DMS153 (cell line): ENCODE measurements around the gene PRSS21.
A peak's percentile ranks its signal among the peaks of the same experiment; 100 is the strongest.

ENCODE experiments used
- DNase-seq: peaks from one replicate; lab custom pipeline; 2025; lab: John Stamatoyannopoulos, UW

Gene PRSS21

DNA sequence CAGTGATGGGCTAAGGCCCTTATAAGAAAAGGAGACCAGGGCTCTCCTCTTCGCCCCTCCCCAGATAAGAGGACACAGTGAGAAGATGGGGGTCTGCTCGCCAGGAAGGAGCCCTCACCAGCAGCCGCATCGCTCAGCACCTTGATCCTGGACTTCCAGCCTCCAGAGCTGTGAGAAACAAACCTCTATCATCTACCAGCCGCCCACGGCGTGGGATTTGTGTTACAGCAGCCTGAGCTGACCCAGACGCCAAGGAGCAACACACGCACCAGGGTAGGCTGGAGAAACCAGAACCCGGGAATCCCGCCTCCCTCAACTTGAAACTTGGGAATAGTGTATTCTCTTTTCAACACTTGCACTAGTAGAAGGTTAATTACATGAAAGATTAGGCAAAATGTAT, 8.9 kb downstream of the PRSS21 start:
- DNase-seq = no peak

DNA sequence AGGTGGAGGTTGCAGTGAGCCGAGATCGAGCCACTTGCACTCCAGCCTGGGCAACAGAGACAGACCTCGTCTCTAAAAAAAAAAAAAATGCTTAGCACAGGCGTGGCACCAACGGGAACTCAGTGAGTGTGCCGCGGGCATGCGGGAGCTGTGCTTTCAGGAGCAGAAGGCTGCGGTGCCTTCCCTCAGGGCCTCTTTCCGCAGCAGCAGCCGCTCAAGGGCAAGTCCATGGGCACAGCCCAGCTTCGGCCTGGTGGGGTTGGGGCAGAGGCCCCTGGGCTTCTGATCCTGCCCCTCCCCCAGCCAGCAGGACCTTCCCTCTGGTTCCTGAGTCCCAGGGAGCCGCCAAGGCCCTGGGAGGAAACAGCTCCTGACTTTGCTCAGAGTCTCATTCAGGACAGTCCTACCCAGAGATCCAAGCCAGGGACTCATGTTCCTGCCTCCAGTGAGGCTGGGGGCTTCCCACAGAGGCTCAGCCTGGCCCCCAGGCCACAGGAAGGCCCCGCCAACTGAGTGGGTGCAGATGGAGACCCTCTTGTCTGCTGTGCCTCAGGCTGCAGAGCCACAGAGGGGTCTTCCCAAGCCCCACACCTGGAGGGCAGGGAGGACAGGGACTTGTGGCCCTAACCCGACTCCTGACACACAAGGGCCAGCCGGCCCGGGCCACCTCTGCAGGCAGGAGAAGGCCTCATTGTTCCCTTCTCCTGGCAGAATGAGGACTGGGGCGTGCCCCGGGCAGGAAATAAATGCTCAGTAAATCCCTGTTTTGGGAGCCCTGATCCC, 9.7 kb downstream of the PRSS21 start:
- no peak for DNase-seq

DNA sequence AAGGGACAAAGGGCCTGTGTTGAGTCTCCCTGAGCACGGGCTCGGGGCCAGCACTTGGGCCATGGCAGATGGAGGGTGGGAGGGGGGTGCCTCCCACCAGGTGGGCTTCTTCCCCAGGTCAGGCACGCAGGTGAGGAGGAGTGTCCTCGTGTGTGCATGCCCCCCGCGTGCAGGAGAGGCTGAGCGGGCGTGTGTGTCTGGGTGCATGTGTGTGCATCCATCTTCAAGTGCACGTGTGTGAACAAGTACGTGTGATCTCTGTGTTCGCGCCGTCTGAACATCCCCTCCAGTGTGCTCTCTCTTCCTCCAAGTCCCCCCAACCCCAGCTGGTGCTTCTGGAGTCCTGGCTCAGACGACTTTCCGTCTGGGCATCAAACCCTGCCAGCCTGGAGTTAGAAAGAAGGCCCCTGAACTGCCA, 10.3 kb downstream of the PRSS21 start:
- DNase-seq = no peak

DNA sequence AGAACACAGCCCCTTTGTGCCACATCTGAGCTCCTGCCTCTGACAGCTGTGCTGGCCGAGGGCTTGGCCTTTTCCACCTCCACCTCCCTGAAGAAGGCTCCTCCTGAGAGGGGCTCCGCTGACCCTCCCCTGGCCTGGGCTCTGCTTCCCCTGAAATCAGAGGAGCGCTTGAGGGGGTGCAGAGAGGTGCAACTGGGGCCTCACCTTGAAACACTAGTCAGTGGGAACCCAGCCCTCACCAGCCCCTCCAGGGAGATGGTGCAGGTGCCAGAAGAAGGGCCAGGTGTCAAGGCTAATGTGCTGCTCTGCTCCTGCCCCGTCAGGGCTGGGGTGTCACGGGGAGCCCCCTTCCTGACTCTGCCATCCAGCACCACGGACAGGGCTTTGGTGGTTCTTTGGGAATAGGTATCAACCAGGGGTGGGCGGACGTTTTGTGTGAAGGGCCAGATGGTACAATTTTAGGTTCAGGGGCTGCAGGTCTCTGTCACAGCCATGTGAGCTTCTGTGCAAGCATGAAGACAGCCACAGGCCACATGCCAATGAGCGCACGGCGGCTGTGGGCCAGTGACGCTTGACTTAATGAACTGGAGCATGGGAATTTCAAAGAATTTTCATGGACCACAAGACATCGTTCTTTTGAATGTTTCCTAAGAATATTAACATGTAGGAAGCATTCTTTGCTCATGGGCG, 10.9 kb downstream of the PRSS21 start:
- DNase-seq = no peak

DNA sequence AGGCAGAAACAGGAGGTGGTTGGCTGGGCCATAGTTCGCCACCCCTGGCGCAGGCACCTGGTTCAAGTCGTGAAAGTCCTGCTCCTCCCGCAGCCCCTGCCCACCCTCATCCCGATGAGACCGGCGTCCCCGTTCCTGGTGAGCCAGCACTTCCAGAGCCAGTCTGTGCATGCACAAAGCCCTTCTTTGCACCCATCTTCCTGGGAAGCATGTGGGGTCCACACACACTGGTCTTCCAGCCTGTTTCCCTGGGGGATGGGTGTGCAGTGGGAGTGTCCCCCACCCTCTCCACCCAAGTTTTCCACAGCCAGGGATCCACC, 11.4 kb downstream of the PRSS21 start:
- DNase-seq = no peak

DNA sequence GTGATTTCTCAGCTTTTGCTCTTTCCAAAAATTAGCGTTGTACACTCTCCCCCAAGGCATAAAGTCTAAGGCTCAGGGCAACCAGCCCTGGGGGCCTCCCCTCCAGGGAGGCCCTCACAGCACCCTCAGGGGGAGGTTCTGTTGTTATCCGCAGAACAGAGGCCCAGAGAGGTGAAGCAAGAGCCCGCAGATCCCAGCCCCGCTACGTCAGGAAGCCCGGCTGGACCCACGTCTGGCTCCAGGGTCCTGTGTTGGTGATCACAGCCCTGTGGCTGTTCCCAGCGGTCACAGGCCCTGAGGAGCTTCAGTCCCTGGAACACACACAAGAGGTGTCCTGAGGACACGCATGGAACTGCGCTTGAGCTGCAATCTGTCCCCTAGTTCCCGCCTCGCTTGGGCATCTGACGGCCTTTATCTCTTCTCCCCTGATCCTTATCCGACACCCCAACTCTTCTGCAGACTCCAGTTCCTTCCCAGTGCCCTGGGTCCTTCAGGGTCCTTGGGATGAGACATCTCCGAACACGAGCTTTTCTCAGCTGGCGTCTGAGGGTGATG, 11.9 kb downstream of the PRSS21 start:
- no peak for DNase-seq

DNA sequence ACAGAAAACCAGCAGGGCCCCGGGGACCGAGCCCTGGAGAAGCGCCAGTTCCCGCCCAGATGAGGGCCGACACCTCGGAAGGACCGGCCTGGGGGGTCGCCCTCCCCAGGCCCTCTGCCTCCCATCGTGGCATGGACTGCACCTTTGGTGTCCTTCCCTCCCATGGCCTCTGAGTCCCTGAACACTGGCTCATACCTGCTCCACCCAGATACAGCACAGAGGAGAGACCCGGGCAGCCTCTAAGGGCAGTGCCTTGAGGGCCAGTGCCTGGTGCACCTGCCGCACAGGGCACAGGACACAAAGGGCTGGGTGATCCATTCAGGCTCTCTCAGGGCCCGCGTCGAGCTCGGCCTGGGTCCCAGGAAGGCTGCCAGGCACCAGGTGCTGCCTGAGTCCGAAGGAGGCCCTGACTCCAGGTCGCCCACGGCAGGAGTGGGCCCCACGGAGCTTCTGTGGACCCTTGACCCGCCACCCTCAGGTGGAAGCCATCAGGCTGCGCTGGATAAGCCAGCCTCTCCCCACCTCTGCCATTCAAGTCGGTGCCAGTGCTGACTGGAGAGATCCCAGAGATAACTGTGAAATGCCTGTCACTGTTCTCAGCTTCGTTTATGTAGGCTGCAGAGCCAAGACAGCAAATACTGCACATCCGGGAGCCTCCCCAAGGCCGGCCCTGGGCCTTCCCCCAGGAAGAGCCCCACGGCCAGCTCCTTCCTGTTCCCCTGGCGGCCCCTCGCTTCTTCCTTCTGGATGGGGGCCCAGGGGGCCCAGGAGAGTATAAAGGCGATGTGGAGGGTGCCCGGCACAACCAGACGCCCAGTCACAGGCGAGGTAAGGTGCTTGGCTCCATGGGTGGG, 12.7 kb downstream of the PRSS21 start, which contains the start of gene ZG16B:
Gene ZG16B (plus strand): TSS at position 803 of the 854 bp plus-strand sequence. CDS start 139 bp downstream, outside the sequence.
- no peak for DNase-seq

DNA sequence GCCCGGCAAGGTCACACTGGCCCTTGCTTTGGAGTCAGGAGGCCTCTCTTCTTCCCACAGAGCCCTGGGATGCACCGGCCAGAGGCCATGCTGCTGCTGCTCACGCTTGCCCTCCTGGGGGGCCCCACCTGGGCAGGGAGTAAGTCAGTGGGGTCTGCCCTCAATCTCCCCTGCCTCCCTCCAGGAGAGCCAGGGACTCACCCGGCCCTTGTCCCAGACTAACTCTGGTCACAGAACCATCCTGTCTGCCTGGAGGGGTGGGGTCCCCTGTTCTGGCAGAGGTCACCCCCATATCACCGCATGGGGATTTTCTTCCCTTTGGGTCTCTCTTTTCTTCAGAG, 13.3 kb downstream of the PRSS21 start:
- DNase-seq = no peak

DNA sequence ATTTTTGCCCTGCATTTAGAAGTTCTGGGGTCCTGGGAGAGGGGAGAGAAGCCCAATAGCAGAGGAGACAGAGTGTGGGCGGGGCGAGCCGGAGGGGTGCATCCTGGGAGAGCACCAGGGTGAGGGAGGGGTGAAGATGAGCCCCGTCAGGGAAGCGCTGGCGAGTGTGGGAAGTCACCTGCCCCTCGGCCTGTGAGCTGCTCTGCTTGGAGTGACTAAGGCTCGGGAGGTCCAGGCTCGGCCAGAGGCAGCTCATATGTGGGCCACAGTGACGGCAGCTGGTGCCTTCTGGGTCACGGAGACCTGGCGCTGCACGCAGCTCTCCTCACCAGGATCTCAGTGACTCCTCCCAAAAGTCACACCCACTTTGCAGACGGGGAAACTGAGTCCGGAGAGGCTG, 14.2 kb downstream of the PRSS21 start:
- DNase-seq = no peak

DNA sequence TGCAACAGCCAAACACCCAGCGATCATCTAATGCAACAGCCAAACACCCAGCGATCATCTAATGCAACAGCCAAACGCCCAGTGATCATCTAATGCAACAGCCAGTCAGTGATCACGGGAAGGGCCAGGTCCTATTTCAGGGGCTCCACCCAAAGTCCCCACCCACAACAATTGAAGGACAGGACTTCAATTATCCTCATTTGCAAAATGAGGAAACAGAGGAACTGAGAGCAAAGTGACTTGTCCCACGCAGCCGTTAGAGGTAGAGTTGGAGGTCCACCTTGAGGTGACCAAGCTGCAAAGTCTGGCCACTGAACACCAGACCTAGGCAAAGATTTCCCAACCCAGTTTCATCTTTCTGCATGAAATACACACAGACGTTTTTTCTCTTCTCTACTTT, 16.7 kb downstream of the PRSS21 start:
- no peak for DNase-seq

DNA sequence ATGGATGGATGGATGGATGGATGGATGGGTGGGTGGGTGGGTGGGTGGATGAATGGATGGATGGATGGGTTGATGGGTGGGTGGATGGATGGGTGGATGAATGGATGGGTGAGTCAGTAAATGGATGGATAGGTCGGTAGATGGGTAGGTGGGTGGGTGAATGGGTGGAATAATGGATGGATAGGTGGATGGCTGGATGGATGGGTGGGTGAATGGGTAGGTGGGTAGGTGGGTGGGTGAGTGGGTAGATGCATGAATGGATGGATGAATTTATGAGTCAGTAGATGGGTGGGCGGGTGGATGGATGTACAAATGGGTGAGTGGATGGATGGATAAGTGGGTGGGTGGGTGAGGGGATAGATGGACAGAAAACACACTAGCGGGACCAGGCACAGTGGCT, 17.9 kb downstream of the PRSS21 start:
- no peak for DNase-seq

DNA sequence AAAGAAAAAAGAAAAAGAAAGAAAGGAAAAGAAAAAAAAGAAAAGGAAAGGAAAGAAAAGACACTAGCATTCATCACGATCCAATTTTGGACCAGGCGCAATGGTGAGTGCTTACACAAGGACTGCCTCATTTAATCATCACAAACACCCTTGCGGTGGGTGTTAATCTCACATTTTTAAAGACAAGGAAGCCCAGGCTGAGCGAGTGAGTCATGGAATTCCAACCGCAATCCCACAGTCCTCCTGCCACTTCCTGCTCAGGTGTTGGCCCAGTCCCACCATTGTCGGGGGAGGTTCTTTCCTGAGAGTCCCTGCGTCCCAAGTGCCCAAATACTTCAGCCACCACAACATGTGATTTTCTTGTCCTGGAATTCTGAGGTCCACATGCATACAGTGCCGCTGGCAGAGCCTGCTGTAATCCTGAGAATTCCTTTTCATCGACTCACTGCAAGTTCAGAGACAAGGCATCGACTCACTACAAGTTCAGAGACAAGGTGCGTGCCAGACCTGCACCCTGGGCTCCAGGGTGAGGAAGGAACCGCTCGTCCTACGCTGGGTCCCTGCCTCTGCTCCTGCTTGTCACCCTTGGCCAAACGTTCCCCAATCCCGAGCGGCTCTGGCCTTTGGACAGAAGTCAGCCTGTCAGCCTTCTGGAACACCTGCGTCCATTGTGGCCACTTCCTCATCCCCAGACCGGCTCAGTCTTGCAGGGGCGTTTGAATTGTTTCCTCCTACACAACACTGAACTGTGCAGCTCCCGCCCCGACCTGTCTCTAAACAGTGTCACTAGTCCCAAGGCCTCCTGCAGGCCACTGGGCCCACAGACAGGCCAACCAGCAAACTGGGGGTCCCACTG, 18.8 kb downstream of the PRSS21 start:
- no peak for DNase-seq

DNA sequence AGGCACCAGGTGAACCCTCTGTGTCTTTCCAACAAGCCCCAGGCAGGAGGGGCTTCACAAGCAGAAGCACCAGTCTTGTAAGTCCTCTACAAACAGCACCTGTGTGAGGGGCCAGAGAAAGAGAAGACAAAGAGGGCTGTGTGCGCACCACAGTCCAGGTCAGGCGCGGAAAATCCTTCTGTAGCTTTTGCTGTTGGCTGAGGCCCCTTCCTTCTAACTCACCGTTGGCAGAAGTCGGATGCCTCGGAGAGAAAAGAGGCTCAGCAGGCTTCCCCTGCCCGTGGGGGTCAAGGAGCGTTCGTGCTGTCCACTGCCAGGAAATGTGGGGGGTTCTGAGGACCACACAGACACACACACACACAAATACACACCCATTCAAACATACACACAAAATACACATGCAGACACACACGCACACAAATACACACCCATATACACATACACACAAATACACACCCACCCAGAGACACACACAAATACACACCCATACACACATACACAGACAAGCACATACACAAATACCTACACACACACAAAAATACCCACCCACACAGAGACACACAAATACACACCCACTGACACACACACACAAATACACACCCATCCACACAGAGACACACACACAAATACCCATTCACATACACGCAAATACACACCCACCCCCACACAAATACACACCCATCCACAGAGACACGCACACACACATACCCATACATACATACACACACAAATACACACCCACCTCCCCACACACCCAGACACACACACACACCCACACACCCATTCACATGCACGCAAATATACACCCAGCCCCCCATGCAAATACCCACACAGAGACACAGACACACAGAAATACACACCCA, 19.8 kb downstream of the PRSS21 start:
- no peak for DNase-seq

DNA sequence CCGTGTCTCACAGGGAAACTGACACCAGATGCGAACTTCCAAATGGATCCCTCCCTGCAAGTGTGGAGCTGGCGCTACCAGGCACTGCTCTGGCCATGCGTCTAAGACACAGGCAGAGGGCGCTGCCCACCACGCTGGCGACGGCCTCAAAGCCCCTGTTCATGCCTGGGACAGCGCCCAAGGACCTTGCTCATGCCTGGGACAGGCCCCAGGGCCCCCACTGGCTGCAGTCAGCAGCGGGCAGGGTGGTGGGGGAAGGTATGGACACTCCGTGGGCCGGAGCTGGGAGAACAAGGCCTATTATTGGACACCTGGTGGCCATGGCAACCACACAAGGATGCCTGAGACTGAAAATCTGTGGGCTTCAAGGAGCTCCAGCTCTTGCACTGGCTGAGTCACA, 21.9 kb downstream of the PRSS21 start:
- peak; percentile 34 for DNase-seq

DNA sequence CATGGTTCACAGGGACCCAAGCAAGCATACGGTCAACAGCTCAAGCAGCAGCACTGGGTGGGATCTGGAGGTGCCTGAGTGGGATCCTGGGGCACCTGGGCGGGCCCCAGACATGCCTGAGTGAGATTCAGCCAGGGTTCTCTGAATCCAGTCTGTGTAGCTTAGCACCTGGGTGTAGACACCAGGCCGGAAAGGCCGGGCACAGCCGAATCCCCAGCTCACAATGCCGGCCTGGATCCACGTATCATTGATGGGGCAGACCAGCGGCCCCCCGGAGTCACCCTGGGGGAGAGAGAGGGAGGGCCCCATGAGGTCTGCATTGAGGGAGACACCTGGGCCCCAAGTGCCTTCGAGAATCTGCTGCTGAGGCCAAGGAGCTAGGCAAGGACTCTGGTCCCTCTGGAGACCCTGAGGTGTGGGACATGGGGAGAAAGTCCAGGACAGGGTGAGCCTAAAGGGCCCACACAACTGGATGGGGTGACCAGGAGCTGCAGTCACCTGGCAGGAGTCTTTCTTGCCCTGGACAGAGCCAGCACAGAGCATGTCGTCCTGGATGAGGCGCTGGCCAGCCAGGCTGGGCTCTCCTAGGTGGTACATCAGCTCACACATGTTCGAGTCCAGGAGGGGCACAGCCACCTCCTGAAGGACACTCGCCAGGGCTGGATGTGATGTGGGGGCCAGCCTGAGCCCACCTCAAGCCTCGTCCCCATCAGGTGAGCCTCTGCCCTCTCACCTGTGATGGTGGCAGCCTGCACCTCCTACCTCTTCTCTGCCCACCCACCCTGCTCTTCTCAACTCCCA, 22.8 kb downstream of the PRSS21 start:
- no peak for DNase-seq

DNA sequence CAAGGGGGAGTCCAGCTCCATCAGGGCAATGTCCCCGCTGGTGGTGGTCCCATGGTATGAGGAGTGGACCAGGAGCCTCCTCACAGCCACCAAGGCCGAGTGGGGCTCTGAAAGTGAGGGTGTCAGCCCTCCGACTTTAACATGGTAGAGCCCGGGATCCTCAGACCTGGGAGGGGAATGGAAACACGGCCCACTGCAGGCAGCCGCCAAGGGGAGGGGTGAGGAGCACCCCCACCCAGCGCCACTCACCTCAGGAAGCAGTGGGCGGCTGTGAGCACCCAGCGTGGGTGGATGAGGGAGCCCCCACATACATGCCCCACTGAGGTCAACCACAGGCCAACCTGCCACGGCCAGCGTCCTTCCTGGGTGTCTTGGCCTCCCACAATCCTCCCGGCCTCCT, 23.9 kb downstream of the PRSS21 start:
- DNase-seq = no peak

DNA sequence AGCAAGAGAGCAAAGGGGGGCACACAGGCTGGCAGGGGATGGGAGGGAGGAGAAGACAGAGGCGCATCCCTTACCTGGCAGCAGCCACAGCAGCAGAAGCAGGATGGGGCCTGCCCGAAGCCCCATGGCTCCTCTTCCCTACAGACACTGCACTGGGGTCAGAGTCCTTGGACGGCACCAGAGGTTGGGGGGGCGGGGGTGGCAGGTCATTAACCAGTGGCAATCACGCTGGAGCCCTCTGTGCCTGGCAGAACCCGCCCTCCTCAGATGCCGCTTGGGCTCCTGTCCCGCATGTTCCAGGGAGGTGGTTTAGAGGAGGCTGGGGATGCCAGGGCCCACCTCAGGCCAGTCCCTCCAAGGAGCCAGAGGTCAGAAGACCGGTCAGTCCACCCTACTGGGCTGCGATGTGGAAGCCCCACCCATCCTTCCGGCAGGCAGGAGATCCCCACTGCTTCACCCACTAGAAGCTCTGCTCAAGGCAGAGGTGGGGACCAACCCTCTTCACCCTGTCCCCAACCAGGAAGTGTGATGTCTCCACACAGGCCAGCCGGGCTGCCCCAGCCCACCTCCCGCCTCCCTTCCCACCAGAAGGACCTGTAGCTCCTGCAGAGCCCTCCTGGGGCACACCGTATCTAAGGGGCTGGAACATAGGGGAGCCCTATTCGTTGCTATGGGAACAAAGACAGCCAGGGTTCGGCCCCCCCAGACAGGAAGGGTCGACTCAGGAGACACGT, 24.7 kb downstream of the PRSS21 start:
- DNase-seq = no peak

DNA sequence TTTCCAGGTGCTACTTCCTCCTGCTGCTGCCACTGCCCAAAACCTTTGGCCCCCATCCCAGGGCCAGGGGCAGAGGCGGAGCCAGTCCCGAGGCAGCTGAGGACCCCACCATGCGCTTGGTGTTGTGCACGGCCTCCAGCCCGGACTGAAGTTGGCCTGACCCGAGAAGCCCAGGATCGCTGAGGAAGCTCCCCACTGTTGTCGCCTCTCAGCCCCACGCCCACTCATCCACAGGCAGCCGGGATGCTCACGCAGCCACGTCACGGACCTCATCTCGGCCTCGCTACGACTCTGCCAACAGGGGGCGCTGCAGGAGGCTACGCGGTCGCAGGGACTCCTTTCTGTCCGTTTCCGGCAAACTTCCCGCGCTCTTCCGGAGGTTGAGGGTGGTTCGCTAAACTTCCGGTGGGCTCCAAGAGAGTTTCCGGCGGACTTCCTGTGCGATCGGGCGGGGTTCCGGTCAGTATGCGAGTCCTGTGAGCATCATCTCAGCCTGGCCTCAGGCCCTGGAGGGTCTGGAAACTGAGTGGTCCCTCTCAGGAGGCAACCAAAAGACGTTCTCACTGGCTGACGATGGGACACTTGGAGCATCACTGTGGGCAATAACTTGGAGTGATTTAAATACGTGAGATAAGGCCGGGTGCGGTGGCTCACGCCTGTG, 25.4 kb downstream of the PRSS21 start:
- DNase-seq = no peak

DNA sequence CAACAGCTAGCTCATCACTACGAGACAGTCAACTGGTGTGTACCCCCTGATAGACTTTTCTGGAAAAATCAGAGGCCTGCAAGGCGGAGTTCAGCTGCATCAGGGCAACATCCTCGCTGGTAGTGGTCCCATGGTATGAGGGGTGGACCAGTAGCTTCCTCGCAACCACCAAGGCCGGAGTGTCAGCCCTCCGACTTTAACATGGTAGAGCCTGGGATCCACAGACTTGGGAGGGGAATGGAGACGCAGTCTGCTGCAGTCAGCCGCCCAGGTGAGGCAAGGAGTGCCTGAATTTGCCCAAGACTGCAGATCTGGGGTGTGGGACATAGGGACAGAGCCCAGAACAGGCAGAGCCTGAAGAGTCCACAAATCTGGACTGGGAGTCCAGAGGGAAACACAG, 26.5 kb downstream of the PRSS21 start:
- DNase-seq = no peak
